Measurements from ENCODE around the gene RYR2. TPM values are rescaled to one million over a fixed set of nuclear protein-coding genes. Genes with fewer than 3 reads are reported as not detected.

The RYR2 gene
- total and polyA plus RNA-seq, 2 donors (not counting 1 experiment from before 2014, with no cell fraction given), result not detected

- POLR2A ChIA-PET, result no interaction called here
- TF ChIP-seq, protein P1, sequence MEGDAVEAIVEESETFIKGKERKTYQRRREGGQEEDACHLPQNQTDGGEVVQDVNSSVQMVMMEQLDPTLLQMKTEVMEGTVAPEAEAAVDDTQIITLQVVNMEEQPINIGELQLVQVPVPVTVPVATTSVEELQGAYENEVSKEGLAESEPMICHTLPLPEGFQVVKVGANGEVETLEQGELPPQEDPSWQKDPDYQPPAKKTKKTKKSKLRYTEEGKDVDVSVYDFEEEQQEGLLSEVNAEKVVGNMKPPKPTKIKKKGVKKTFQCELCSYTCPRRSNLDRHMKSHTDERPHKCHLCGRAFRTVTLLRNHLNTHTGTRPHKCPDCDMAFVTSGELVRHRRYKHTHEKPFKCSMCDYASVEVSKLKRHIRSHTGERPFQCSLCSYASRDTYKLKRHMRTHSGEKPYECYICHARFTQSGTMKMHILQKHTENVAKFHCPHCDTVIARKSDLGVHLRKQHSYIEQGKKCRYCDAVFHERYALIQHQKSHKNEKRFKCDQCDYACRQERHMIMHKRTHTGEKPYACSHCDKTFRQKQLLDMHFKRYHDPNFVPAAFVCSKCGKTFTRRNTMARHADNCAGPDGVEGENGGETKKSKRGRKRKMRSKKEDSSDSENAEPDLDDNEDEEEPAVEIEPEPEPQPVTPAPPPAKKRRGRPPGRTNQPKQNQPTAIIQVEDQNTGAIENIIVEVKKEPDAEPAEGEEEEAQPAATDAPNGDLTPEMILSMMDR (IDR thresholded peaks at IDR 0.05), result no peak
- TF ChIP-seq EZH2 (IDR thresholded peaks at IDR 0.05; ENCODE audit: borderline replicate concordance, insufficient read depth, low read depth, low read length, poor library complexity, severe bottlenecking), result no peak
- Histone ChIP-seq H3K27me3 (replicated peaks in 1 of 4; ENCODE audit: control extremely low read depth in 1 of 4, control insufficient read depth in 3 of 4, insufficient read depth in 4 of 4, low read length in 3 of 4) (no peaks in the 10 kb centered on the region), H4K20me1 (ENCODE audit: control insufficient read depth, insufficient read depth, low read length, poor library complexity, severe bottlenecking) (no peaks in the 10 kb centered on the region), H3K4me3 (ENCODE audit: control extremely low read depth in 1 of 5, extremely low read depth in 1 of 5, insufficient read depth in 1 of 5, low read depth in 2 of 5, low read length in 4 of 5) (no peak overlapping the region), H3K9me3 (ENCODE audit: control extremely low read depth in 1 of 3, control insufficient read depth in 2 of 3, insufficient read depth in 1 of 3, low read length in 2 of 3) (no peaks in the 10 kb centered on the region), H3K36me3 (replicated peaks in 1 of 2; ENCODE audit: control extremely low read depth in 1 of 2, control insufficient read depth in 1 of 2, extremely low read depth in 1 of 2, insufficient read depth in 2 of 2, low read length in 1 of 2) (no peaks in the 10 kb centered on the region), H3K9ac (ENCODE audit: low read length) (no peak overlapping the region), H3K4me1 (ENCODE audit: control insufficient read depth in 2 of 2, insufficient read depth in 2 of 2, low read length in 2 of 2) (no peaks in the 10 kb centered on the region), H3K27ac (ENCODE audit: low read length in 2 of 2) (no peak overlapping the region), H3K4me2 (replicated peaks; ENCODE audit: low read depth, low read length, poor library complexity, severe bottlenecking) (no peak overlapping the region), H2AFZ (ENCODE audit: insufficient read depth, low read depth, low read length, poor library complexity, severe bottlenecking) (no peak overlapping the region), H3K79me2 (ENCODE audit: control insufficient read depth, insufficient read depth, low read length) (no peaks in the 10 kb centered on the region)
- no peaks in the 10 kb centered on the region for H3K9me3 Mint-ChIP-seq (ENCODE audit: insufficient read depth)
- DNase-seq (no peak), ATAC-seq (ENCODE audit: low read depth) (no peak)
- intact Hi-C loops (cut with micrococcal nuclease), result no loop called here
- H3K4me3 Mint-ChIP-seq, result no peak overlapping the region
- H3K27me3 Mint-ChIP-seq, result no peaks in the 10 kb centered on the region
- 100% methylated on average over 2 of the region's 2 CpGs for WGBS (ENCODE audit: insufficient coverage)
- H3K4me1 Mint-ChIP-seq, result no peaks in the 10 kb centered on the region
- CTCF ChIA-PET, result no interaction called here
- H3K27ac Mint-ChIP-seq, result no peak overlapping the region
These were observed 440.8 kb downstream of the RYR2 start for GRCh38 chr1:237482777-237483176.

- ATAC-seq (ENCODE audit: low read depth), result no peak
These were observed 450.4 kb downstream of the RYR2 start for GRCh38 chr1:237492359-237492758.

More at GRCh38 chr1:237492359-237492758, 450.4 kb downstream of the RYR2 start:
- no peak for DNase-seq
- Mint-ChIP-seq H3K4me3 (no peak overlapping the region), H3K27ac (no peak overlapping the region), H3K9me3 (ENCODE audit: insufficient read depth) (no peaks in the 10 kb centered on the region), H3K27me3 (no peaks in the 10 kb centered on the region), H3K4me1 (no peaks in the 10 kb centered on the region)
- no peak overlapping the region for H2AFZ ChIP-seq (ENCODE audit: insufficient read depth, low read depth, low read length, poor library complexity, severe bottlenecking)
- no peaks in the 10 kb centered on the region for H3K9me3 ChIP-seq (ENCODE audit: control extremely low read depth in 1 of 3, control insufficient read depth in 2 of 3, insufficient read depth in 1 of 3, low read length in 2 of 3)
- POLR2A ChIA-PET, result no interaction called here
- no peaks in the 10 kb centered on the region for H3K27me3 ChIP-seq (replicated peaks in 1 of 4; ENCODE audit: control extremely low read depth in 1 of 4, control insufficient read depth in 3 of 4, insufficient read depth in 4 of 4, low read length in 3 of 4)
- H3K9ac ChIP-seq (ENCODE audit: low read length), result no peak overlapping the region
- intact Hi-C loops (cut with micrococcal nuclease), result no loop called here
- no peak for TF ChIP-seq EZH2 (IDR thresholded peaks at IDR 0.05; ENCODE audit: borderline replicate concordance, insufficient read depth, low read depth, low read length, poor library complexity, severe bottlenecking)
- TF ChIP-seq, protein P1 (IDR thresholded peaks at IDR 0.05), result no peak
- no peaks in the 10 kb centered on the region for H3K79me2 ChIP-seq (ENCODE audit: control insufficient read depth, insufficient read depth, low read length)
- no peak overlapping the region for H3K27ac ChIP-seq (ENCODE audit: low read length in 2 of 2)
- no peak overlapping the region for H3K4me2 ChIP-seq (replicated peaks; ENCODE audit: low read depth, low read length, poor library complexity, severe bottlenecking)
- no peaks in the 10 kb centered on the region for H3K4me1 ChIP-seq (ENCODE audit: control insufficient read depth in 2 of 2, insufficient read depth in 2 of 2, low read length in 2 of 2)
- H3K36me3 ChIP-seq (replicated peaks in 1 of 2; ENCODE audit: control extremely low read depth in 1 of 2, control insufficient read depth in 1 of 2, extremely low read depth in 1 of 2, insufficient read depth in 2 of 2, low read length in 1 of 2), result no peaks in the 10 kb centered on the region
- no peak overlapping the region for H3K4me3 ChIP-seq (ENCODE audit: control extremely low read depth in 1 of 5, extremely low read depth in 1 of 5, insufficient read depth in 1 of 5, low read depth in 2 of 5, low read length in 4 of 5)
- CTCF ChIA-PET, result no interaction called here
- H4K20me1 ChIP-seq (ENCODE audit: control insufficient read depth, insufficient read depth, low read length, poor library complexity, severe bottlenecking), result no peaks in the 10 kb centered on the region
- 25% methylated on average over 1 of the region's 1 CpG for WGBS (ENCODE audit: insufficient coverage)
